C4-2B (cell line): ENCODE results near the gene RACK1.

ENCODE experiments used
- ZFX ChIP-seq: fragments of 450-650 bp; IDR thresholded peaks from 2 replicates; pipeline ENCODE4 v1.6.1; 2017
- TF ChIP-seq, protein P1 (sequence below): fragments of 450-650 bp; conservative IDR thresholded peaks from 2 replicates; pipeline ENCODE4 v1.5.1; 2017; ENCODE audit warnings: mild to moderate bottlenecking

- TF ChIP-seq, protein P1, sequence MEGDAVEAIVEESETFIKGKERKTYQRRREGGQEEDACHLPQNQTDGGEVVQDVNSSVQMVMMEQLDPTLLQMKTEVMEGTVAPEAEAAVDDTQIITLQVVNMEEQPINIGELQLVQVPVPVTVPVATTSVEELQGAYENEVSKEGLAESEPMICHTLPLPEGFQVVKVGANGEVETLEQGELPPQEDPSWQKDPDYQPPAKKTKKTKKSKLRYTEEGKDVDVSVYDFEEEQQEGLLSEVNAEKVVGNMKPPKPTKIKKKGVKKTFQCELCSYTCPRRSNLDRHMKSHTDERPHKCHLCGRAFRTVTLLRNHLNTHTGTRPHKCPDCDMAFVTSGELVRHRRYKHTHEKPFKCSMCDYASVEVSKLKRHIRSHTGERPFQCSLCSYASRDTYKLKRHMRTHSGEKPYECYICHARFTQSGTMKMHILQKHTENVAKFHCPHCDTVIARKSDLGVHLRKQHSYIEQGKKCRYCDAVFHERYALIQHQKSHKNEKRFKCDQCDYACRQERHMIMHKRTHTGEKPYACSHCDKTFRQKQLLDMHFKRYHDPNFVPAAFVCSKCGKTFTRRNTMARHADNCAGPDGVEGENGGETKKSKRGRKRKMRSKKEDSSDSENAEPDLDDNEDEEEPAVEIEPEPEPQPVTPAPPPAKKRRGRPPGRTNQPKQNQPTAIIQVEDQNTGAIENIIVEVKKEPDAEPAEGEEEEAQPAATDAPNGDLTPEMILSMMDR, result no peak
- no peak for TF ChIP-seq ZFX
Measured at GRCh38 chr5:181207960-181208253, 35.8 kb downstream of the RACK1 start.
